HepG2 (cell line): Measurements from ENCODE around the gene TEX19. TPM values are rescaled to one million over a fixed set of nuclear protein-coding genes. Genes with fewer than 3 reads are reported as not detected.

Experiments used
- GABPA ChIP-seq, 2 experiments: IDR thresholded peaks; 2 replicates each; pipeline ENCODE4 v1.6.1; 2011 to 2016; ENCODE audit warnings: low read depth in 2 of 2, low read length in 1 of 2, missing biosample characterization in 1 of 2, missing genetic modification characterization in 1 of 2
- HCFC1 ChIP-seq: fragments of 150-350 bp; IDR thresholded peaks from 2 replicates; pipeline ENCODE4 v1.6.1; 2014; ENCODE audit warnings: low read depth, low read length
- MTA3 ChIP-seq: sonication (generic); formaldehyde crosslinking; IDR thresholded peaks from 2 replicates; pipeline ENCODE4 v1.4.0; 2020; ENCODE audit warnings: missing genetic modification reagents
- MZF1 ChIP-seq: sonication (generic); formaldehyde crosslinking; IDR thresholded peaks from 2 replicates; pipeline ENCODE4 v1.8.1; 2023; ENCODE audit warnings: mild to moderate bottlenecking, missing genetic modification reagents, borderline replicate concordance
- PHF20 ChIP-seq: sonication (generic); formaldehyde crosslinking; IDR thresholded peaks from 2 replicates; pipeline ENCODE4 v1.5.0; 2020; ENCODE audit warnings: mild to moderate bottlenecking, missing genetic modification reagents
- ZNF10 ChIP-seq: sonication (generic); formaldehyde crosslinking; IDR thresholded peaks from 2 replicates; pipeline ENCODE4 v1.4.0; 2020; ENCODE audit warnings: mild to moderate bottlenecking, low read depth, missing genetic modification reagents, borderline replicate concordance
- ZNF3 ChIP-seq: IDR thresholded peaks from 2 replicates; pipeline ENCODE4 v1.7.0; 2017; ENCODE audit warnings: inconsistent platforms
- ZNF619 ChIP-seq: sonication (generic); formaldehyde crosslinking; IDR thresholded peaks from 2 replicates; pipeline ENCODE4 v1.4.0; 2020; ENCODE audit warnings: mild to moderate bottlenecking, missing genetic modification reagents
- polyA plus RNA-seq, 8 experiments: library from polyadenylated mRNA; depleted of rRNA in 3 of 8; stranded (reverse) in 7 of 8; unstranded in 1 of 8; fragments of >200 nt; fragmentation: Illumina TruSeq in 4 of 8; extraction: Trizol in 4 of 8; gene quantifications; 2 replicates each; pipeline versions ENCODE4 v1.2.1 to v1.2.3, GENCODE V29; 2011 to 2016; ENCODE audit warnings: low read depth in 4 of 8, missing spikeins in 1 of 8, mixed read lengths in 1 of 8; ENCODE audit not compliant: insufficient read depth in 1 of 8
- total RNA-seq, 5 experiments: library from RNA; depleted of rRNA; stranded (reverse); fragments of >200 nt; fragmentation: Illumina TruSeq; extraction: Trizol; gene quantifications; 2 replicates each; pipeline ENCODE4 v1.2.3, GENCODE V29; 2016; ENCODE audit warnings: low read depth in 1 of 5
- TF ChIP-seq, protein P1 (sequence below): sonication (generic); formaldehyde crosslinking; IDR thresholded peaks from 2 replicates; pipeline ENCODE4 v1.4.0; 2020; ENCODE audit warnings: missing genetic modification reagents
- TF ChIP-seq, protein P2 (sequence below): IDR thresholded peaks from 2 replicates; pipeline ENCODE4 v1.6.1; 2018; ENCODE audit warnings: missing genetic modification reagents, mild to moderate bottlenecking, missing compliant biosample characterization
- TF ChIP-seq, protein P3 (sequence below): sonication (generic); formaldehyde crosslinking; IDR thresholded peaks from 2 replicates; pipeline ENCODE4 v1.5.0; 2020; ENCODE audit warnings: missing genetic modification reagents
- TF ChIP-seq, protein P4 (sequence below): sonication (generic); formaldehyde crosslinking; conservative IDR thresholded peaks from 2 replicates; pipeline ENCODE4 v1.4.0; 2020; ENCODE audit warnings: missing genetic modification reagents
- TF ChIP-seq, protein P5 (sequence below): sonication (generic); formaldehyde crosslinking; IDR thresholded peaks from 2 replicates; pipeline ENCODE4 v1.5.0; 2020; ENCODE audit warnings: missing genetic modification reagents
- TF ChIP-seq, protein P6 (sequence below): IDR thresholded peaks from 2 replicates; pipeline ENCODE4 v1.6.1; 2016; ENCODE audit warnings: mild to moderate bottlenecking
- TF ChIP-seq, protein P7 (sequence below): IDR thresholded peaks from 2 replicates; pipeline ENCODE4 v1.6.1; 2012; ENCODE audit warnings: inconsistent platforms

TEX19 gene
- total and polyA plus RNA-seq, 2 of the 13 experiments (the other 11 are each of a cell fraction or from before 2014, with no cell fraction given): 1.3 to 6.0 TPM

DNA sequence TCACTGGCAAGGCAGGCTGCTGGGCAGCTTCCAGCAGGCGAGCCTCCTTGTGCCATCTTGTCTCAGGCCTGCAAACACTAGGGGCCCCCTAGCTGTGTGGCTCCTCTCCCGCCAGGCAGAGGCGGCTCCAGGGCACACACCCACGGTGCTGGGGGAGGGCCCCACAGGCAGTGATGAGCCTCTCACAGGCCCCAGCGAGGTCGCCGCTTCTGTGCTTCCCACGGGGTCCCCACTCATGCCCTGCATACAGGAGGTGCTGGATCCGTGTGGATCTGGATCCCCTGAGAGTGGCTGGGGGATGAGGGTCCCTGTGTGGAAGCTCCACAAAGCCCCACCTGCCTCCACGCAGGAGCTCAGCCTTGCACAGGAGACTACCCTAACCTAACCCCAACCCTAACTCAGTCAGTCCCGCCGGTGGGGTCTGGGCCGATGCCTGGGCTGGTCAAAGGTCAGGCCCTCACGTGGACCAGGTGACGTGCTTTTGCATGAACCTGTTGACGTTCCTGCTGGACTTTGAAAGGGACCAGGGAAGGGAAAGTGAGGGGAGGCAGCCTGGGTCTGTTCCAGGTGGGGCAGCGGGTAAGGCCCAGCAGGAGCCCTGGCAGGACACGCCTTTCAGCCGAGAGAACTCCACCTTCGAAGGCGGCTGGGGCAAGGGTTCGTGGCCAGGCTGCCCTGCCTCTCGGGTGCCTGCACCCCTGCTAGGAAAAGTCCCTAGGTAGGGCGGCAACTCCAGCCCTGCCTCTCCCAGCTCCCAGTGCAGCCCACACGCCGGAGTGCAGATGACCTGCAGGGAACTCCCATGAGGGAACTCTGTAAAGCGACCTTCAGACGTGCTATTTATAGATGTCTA is 30.7 kb upstream of the TEX19 start (continued):
- TF ChIP-seq, protein P1, sequence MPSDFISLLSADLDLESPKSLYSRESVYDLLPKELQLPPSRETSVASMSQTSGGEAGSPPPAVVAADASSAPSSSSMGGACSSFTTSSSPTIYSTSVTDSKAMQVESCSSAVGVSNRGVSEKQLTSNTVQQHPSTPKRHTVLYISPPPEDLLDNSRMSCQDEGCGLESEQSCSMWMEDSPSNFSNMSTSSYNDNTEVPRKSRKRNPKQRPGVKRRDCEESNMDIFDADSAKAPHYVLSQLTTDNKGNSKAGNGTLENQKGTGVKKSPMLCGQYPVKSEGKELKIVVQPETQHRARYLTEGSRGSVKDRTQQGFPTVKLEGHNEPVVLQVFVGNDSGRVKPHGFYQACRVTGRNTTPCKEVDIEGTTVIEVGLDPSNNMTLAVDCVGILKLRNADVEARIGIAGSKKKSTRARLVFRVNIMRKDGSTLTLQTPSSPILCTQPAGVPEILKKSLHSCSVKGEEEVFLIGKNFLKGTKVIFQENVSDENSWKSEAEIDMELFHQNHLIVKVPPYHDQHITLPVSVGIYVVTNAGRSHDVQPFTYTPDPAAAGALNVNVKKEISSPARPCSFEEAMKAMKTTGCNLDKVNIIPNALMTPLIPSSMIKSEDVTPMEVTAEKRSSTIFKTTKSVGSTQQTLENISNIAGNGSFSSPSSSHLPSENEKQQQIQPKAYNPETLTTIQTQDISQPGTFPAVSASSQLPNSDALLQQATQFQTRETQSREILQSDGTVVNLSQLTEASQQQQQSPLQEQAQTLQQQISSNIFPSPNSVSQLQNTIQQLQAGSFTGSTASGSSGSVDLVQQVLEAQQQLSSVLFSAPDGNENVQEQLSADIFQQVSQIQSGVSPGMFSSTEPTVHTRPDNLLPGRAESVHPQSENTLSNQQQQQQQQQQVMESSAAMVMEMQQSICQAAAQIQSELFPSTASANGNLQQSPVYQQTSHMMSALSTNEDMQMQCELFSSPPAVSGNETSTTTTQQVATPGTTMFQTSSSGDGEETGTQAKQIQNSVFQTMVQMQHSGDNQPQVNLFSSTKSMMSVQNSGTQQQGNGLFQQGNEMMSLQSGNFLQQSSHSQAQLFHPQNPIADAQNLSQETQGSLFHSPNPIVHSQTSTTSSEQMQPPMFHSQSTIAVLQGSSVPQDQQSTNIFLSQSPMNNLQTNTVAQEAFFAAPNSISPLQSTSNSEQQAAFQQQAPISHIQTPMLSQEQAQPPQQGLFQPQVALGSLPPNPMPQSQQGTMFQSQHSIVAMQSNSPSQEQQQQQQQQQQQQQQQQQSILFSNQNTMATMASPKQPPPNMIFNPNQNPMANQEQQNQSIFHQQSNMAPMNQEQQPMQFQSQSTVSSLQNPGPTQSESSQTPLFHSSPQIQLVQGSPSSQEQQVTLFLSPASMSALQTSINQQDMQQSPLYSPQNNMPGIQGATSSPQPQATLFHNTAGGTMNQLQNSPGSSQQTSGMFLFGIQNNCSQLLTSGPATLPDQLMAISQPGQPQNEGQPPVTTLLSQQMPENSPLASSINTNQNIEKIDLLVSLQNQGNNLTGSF: no peak
- TF ChIP-seq GABPA (IDR thresholded peaks at IDR 0.05; ENCODE audit: low read depth, low read length) (no peak), GABPA (CRISPR knock-in tag; IDR thresholded peaks at IDR 0.05; ENCODE audit: low read depth) (peak; percentile 38; the same call in 1 of the 2 replicates), MTA3 (no peak), ZNF10 (no peak), MZF1 (CRISPR knock-in tag) (0 out of 2 replicates have a peak, but pooled peaks have one; percentile 79), PHF20 (CRISPR knock-in tag) (peak; percentile 46; the same call in 1 of the 2 replicates), HCFC1 (no peak), ZNF3 (CRISPR knock-in tag) (no peak; the same call in 1 of the 2 replicates), ZNF619 (CRISPR knock-in tag) (peak; percentile 37; the same call in 1 of the 2 replicates)
- TF ChIP-seq, protein P2, sequence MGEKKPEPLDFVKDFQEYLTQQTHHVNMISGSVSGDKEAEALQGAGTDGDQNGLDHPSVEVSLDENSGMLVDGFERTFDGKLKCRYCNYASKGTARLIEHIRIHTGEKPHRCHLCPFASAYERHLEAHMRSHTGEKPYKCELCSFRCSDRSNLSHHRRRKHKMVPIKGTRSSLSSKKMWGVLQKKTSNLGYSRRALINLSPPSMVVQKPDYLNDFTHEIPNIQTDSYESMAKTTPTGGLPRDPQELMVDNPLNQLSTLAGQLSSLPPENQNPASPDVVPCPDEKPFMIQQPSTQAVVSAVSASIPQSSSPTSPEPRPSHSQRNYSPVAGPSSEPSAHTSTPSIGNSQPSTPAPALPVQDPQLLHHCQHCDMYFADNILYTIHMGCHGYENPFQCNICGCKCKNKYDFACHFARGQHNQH: peak; percentile 84
- TF ChIP-seq, protein P3, sequence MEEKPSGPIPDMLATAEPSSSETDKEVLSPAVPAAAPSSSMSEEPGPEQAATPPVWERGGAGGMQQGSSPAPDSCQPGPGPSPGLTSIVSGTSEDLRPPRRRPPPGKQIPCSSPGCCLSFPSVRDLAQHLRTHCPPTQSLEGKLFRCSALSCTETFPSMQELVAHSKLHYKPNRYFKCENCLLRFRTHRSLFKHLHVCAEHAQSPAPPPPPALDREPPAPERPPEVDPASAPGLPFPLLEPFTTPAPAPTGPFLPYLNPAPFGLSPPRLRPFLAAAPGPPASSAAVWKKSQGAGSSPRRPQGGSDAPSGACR (CRISPR knock-in tag): peak; percentile 96
- TF ChIP-seq, protein P4, sequence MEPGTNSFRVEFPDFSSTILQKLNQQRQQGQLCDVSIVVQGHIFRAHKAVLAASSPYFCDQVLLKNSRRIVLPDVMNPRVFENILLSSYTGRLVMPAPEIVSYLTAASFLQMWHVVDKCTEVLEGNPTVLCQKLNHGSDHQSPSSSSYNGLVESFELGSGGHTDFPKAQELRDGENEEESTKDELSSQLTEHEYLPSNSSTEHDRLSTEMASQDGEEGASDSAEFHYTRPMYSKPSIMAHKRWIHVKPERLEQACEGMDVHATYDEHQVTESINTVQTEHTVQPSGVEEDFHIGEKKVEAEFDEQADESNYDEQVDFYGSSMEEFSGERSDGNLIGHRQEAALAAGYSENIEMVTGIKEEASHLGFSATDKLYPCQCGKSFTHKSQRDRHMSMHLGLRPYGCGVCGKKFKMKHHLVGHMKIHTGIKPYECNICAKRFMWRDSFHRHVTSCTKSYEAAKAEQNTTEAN (CRISPR knock-in tag): peak; percentile 70; the same call in 1 of the 2 replicates
- TF ChIP-seq, protein P5, sequence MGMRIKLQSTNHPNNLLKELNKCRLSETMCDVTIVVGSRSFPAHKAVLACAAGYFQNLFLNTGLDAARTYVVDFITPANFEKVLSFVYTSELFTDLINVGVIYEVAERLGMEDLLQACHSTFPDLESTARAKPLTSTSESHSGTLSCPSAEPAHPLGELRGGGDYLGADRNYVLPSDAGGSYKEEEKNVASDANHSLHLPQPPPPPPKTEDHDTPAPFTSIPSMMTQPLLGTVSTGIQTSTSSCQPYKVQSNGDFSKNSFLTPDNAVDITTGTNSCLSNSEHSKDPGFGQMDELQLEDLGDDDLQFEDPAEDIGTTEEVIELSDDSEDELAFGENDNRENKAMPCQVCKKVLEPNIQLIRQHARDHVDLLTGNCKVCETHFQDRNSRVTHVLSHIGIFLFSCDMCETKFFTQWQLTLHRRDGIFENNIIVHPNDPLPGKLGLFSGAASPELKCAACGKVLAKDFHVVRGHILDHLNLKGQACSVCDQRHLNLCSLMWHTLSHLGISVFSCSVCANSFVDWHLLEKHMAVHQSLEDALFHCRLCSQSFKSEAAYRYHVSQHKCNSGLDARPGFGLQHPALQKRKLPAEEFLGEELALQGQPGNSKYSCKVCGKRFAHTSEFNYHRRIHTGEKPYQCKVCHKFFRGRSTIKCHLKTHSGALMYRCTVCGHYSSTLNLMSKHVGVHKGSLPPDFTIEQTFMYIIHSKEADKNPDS (CRISPR knock-in tag): no peak
- TF ChIP-seq, protein P6, sequence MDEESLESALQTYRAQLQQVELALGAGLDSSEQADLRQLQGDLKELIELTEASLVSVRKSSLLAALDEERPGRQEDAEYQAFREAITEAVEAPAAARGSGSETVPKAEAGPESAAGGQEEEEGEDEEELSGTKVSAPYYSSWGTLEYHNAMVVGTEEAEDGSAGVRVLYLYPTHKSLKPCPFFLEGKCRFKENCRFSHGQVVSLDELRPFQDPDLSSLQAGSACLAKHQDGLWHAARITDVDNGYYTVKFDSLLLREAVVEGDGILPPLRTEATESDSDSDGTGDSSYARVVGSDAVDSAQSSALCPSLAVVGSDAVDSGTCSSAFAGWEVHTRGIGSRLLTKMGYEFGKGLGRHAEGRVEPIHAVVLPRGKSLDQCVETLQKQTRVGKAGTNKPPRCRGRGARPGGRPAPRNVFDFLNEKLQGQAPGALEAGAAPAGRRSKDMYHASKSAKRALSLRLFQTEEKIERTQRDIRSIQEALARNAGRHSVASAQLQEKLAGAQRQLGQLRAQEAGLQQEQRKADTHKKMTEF: peak; percentile 89
- TF ChIP-seq, protein P7, sequence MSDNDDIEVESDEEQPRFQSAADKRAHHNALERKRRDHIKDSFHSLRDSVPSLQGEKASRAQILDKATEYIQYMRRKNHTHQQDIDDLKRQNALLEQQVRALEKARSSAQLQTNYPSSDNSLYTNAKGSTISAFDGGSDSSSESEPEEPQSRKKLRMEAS: peak; percentile 97
